ENCODE results near the gene BCOR. TPM values are rescaled to one million over a fixed set of nuclear protein-coding genes. Genes with fewer than 3 reads are reported as not detected.

Gene BCOR
- total RNA-seq, 2 donors from 2014 or later, result 53.5 to 65.5 TPM

DNA sequence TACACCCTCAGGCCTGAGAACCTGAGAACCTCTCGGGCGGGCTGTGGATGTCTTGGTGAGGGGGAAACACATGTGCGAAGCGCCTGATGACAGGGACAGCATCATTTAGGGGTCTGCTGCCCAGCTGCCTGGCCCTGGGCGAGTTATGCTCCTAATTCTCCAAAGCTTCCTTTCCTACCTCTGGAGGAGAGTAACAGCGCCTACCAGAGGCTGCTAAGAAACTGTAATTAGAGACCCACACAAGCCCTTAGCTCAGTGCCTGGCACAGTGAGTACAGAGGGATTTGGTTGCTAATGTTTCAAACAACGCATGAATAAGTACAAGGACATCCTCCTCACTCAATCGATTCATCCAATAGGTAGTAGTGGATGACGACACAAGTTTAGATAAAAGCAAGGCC, 40.4 kb downstream of the BCOR start:
- no peaks in the 10 kb centered on the region for H3K27me3 Mint-ChIP-seq (ENCODE audit: low read depth)
- DNase-seq (no peak), ATAC-seq (replicated peaks in 1 of 2) (no peak)
- no peak overlapping the region for H3K27ac Mint-ChIP-seq
- peaks cover 17% of the 10 kb centered on the region for H3K4me1 Mint-ChIP-seq (ENCODE audit: low read depth)
- H3K9me3 Mint-ChIP-seq, result peaks cover 0 to 5% of the 10 kb centered on the region in 2 donors
- H3K4me3 Mint-ChIP-seq, result no peak overlapping the region
- peaks cover 22 to 33% of the 10 kb centered on the region in 2 donors for H3K36me3 Mint-ChIP-seq (ENCODE audit: insufficient read depth in 2 of 2)

GRCh38 chrX:40056420-40056819, 41.3 kb downstream of the BCOR start:
- Mint-ChIP-seq H3K27me3 (ENCODE audit: low read depth) (no peaks in the 10 kb centered on the region), H3K27ac (no peak overlapping the region), H3K4me3 (no peak overlapping the region), H3K9me3 (peaks cover 0 to 5% of the 10 kb centered on the region in 2 donors), H3K36me3 (ENCODE audit: insufficient read depth in 2 of 2) (peaks cover 24 to 43% of the 10 kb centered on the region in 2 donors), H3K4me1 (ENCODE audit: low read depth) (peaks cover 12% of the 10 kb centered on the region)
- no peak for DNase-seq
- ATAC-seq (replicated peaks in 1 of 2), result peak in 1 of 2 donors; percentile 50

DNA sequence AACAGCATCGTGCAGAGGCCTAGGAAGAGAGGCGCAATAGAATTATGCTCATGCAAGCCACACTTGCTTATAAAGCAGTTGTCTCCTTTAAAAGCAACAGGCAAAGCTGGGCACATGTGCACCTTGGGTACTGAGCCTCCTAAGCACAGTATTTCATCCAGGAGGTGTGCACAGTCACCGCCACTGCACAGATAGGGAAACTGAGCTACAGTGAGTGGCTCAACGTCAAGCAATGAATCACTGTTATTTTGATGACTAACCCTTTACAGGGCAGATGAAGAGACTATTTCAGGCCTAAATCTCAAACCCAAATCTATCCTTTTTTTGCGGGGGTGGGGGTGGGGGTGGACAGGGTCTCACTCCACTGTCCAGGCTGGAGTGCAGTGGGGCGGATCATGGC, 42.3 kb downstream of the BCOR start:
- no peak for ATAC-seq (replicated peaks in 1 of 2)
- DNase-seq, result no peak
- H3K4me3 Mint-ChIP-seq, result no peak overlapping the region
- H3K27me3 Mint-ChIP-seq (ENCODE audit: low read depth), result no peaks in the 10 kb centered on the region
- peaks cover 0 to 8% of the 10 kb centered on the region in 2 donors for H3K9me3 Mint-ChIP-seq
- H3K27ac Mint-ChIP-seq, result no peak overlapping the region
- H3K36me3 Mint-ChIP-seq (ENCODE audit: insufficient read depth in 2 of 2), result peaks cover 29 to 52% of the 10 kb centered on the region in 2 donors
- peaks cover 12% of the 10 kb centered on the region for H3K4me1 Mint-ChIP-seq (ENCODE audit: low read depth)

GRCh38 chrX:40054793-40055192, 43.0 kb downstream of the BCOR start:
- Mint-ChIP-seq H3K27me3 (ENCODE audit: low read depth) (no peaks in the 10 kb centered on the region), H3K27ac (no peak overlapping the region), H3K9me3 (peaks cover 0 to 9% of the 10 kb centered on the region in 2 donors), H3K4me3 (no peak overlapping the region), H3K36me3 (ENCODE audit: insufficient read depth in 2 of 2) (peaks cover 31 to 59% of the 10 kb centered on the region in 2 donors), H3K4me1 (ENCODE audit: low read depth) (peaks cover 12% of the 10 kb centered on the region)
- DNase-seq (no peak), ATAC-seq (replicated peaks in 1 of 2) (no peak)

DNA sequence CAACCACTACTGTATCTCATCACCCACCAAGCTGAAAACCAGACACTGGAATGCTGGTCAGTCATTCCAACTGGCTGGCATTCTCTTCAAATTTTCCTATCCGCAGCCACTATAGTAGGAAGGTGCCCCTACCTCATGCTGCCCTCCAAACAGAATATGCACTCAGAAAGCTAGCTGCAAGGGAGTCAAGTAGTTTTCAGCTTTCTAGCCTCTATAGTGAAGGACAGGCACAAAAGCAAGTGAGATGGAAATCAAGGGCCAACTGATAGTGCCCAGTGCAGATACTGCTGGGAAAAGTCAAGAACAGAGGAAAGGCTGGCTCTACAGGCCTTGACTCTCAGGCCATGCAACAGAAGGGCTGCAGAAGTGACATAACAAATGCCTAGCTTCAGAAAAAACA, 47.2 kb downstream of the BCOR start:
- H3K27ac Mint-ChIP-seq, result no peak overlapping the region
- no peak overlapping the region for H3K4me3 Mint-ChIP-seq
- H3K36me3 Mint-ChIP-seq (ENCODE audit: insufficient read depth in 2 of 2), result peaks cover 37 to 66% of the 10 kb centered on the region in 2 donors
- H3K27me3 Mint-ChIP-seq (ENCODE audit: low read depth), result no peaks in the 10 kb centered on the region
- H3K9me3 Mint-ChIP-seq, result peaks cover 3 to 13% of the 10 kb centered on the region in 2 donors
- H3K4me1 Mint-ChIP-seq (ENCODE audit: low read depth), result peaks cover 3% of the 10 kb centered on the region
- ATAC-seq (replicated peaks in 1 of 2) (no peak), DNase-seq (no peak)

DNA sequence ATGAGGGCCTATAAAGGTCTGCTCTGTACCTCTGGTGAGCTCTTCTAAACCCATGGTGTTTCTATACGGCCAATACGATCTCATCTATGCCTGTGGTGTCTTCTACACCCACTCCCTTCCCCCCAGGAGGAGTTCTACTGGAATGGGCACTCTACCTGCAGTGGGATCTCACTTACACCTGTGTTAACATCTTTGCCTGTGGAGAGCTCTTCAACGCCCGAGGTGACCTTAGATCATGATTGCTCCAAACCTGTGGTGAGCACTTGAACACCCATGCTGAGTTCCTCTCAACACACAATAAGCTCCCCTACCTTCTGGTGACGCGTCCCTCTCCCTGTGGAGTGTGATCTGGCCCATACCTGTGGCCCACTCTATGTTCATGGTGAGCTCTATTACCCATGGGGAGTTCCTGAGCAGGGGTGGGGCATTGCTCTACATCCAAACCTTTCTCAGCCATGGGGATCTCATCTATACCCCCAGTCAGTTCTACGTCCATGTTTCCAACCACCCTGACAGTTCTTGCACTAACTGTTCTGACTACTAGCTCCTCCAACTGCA, 48.6 kb downstream of the BCOR start:
- Mint-ChIP-seq H3K27me3 (ENCODE audit: low read depth) (no peaks in the 10 kb centered on the region), H3K27ac (peak overlapping the region; percentile 54), H3K4me3 (no peak overlapping the region), H3K36me3 (ENCODE audit: insufficient read depth in 2 of 2) (peaks cover 34 to 54% of the 10 kb centered on the region in 2 donors), H3K9me3 (peaks cover 4 to 13% of the 10 kb centered on the region in 2 donors), H3K4me1 (ENCODE audit: low read depth) (no peaks in the 10 kb centered on the region)
- no peak for DNase-seq
- no peak for ATAC-seq (replicated peaks in 1 of 2)

GRCh38 chrX:40047485-40047884, 50.3 kb downstream of the BCOR start:
- peaks cover 22 to 39% of the 10 kb centered on the region in 2 donors for H3K36me3 Mint-ChIP-seq (ENCODE audit: insufficient read depth in 2 of 2)
- H3K4me1 Mint-ChIP-seq (ENCODE audit: low read depth), result no peaks in the 10 kb centered on the region
- DNase-seq (no peak), ATAC-seq (replicated peaks in 1 of 2) (no peak)
- no peaks in the 10 kb centered on the region for H3K27me3 Mint-ChIP-seq (ENCODE audit: low read depth)
- H3K9me3 Mint-ChIP-seq, result peaks cover 4 to 9% of the 10 kb centered on the region in 2 donors
- no peak overlapping the region for H3K4me3 Mint-ChIP-seq
- H3K27ac Mint-ChIP-seq, result no peak overlapping the region

- no peak for DNase-seq
- peaks cover 12% of the 10 kb centered on the region for H3K27me3 Mint-ChIP-seq (ENCODE audit: low read depth)
- no peak overlapping the region for H3K4me3 Mint-ChIP-seq
- peaks cover 20% of the 10 kb centered on the region for H3K4me1 Mint-ChIP-seq (ENCODE audit: low read depth)
- peaks cover 0 to 2% of the 10 kb centered on the region in 2 donors for H3K9me3 Mint-ChIP-seq
- peaks cover 2 to 6% of the 10 kb centered on the region in 2 donors for H3K36me3 Mint-ChIP-seq (ENCODE audit: insufficient read depth in 2 of 2)
- H3K27ac Mint-ChIP-seq, result no peak overlapping the region
- peak in 1 of 2 donors; percentile 33 for ATAC-seq (replicated peaks in 1 of 2)
Observed at GRCh38 chrX:40043895-40044294, 53.9 kb downstream of the BCOR start.

GRCh38 chrX:40041915-40042314, 55.8 kb downstream of the BCOR start:
- DNase-seq, result no peak
- Mint-ChIP-seq H3K27ac (no peak overlapping the region), H3K27me3 (ENCODE audit: low read depth) (peaks cover 12% of the 10 kb centered on the region), H3K36me3 (ENCODE audit: insufficient read depth in 2 of 2) (peaks cover 0 to 2% of the 10 kb centered on the region in 2 donors), H3K4me3 (no peak overlapping the region), H3K4me1 (ENCODE audit: low read depth) (peaks cover 20% of the 10 kb centered on the region), H3K9me3 (peaks cover 0 to 6% of the 10 kb centered on the region in 2 donors)
- ATAC-seq (replicated peaks in 1 of 2), result peak in 1 of 2 donors; percentile 49

GRCh38 chrX:40040686-40041461, 56.9 kb downstream of the BCOR start:
- no peak overlapping the region for H3K27ac Mint-ChIP-seq
- peaks cover 0 to 6% of the 10 kb centered on the region in 2 donors for H3K9me3 Mint-ChIP-seq
- H3K4me1 Mint-ChIP-seq (ENCODE audit: low read depth), result peaks cover 20% of the 10 kb centered on the region
- ATAC-seq (replicated peaks in 1 of 2) (peak in 1 of 2 donors; percentile 26), DNase-seq (no peak)
- H3K4me3 Mint-ChIP-seq, result peak overlapping the region in 1 of 2 donors; percentile 25
- peaks cover 0 to 2% of the 10 kb centered on the region in 2 donors for H3K36me3 Mint-ChIP-seq (ENCODE audit: insufficient read depth in 2 of 2)
- peaks cover 12% of the 10 kb centered on the region for H3K27me3 Mint-ChIP-seq (ENCODE audit: low read depth)

GRCh38 chrX:40039887-40040286, 57.9 kb downstream of the BCOR start:
- peaks cover 0 to 2% of the 10 kb centered on the region in 2 donors for H3K36me3 Mint-ChIP-seq (ENCODE audit: insufficient read depth in 2 of 2)
- H3K27me3 Mint-ChIP-seq (ENCODE audit: low read depth), result peaks cover 12% of the 10 kb centered on the region
- peaks cover 0 to 6% of the 10 kb centered on the region in 2 donors for H3K9me3 Mint-ChIP-seq
- peaks cover 20% of the 10 kb centered on the region for H3K4me1 Mint-ChIP-seq (ENCODE audit: low read depth)
- DNase-seq, result no peak
- no peak overlapping the region for H3K27ac Mint-ChIP-seq
- H3K4me3 Mint-ChIP-seq, result no peak overlapping the region
- ATAC-seq (replicated peaks in 1 of 2), result no peak

DNA sequence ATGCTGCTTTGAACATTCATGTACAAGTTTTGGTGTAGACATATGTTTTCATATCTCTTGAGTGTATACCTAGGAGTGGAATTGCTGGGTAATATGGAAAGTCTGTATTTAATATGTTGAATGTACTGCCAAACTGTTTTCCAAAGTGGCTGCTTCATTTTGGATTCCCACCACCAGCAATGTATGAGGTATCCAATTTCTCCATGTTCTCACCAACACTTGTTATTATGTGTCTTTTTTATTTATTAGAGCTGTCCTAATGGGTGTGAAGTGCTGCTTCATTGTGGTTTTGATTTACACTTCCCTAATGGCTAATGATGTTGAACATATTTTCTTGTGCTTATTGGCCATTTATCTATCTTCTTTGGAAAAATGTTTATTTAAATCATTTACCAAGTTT, 60.4 kb downstream of the BCOR start:
- no peak for ATAC-seq (replicated peaks in 1 of 2)

DNA sequence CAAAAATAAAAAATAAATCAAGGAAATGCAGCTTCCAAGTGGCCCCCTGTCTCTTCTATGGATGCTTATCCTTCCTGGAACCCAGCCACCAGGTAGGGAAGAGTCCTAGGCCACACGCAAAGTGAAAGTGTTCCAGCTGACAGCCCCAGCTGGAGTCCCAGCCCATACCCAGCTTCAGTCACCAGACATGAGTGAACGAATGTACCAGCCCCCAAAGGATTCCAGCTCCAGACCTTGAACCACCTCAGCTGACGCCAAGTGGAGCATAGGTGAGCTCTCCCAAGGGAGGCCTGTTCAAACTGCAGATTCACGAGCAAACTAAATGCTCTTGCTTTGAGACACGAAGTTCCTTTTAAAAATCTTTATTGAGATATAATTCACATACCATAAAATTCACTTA, 62.0 kb downstream of the BCOR start:
- DNase-seq, result no peak
- peaks cover 0 to 2% of the 10 kb centered on the region in 2 donors for H3K36me3 Mint-ChIP-seq (ENCODE audit: insufficient read depth in 2 of 2)
- no peak overlapping the region for H3K4me3 Mint-ChIP-seq
- peaks cover 4% of the 10 kb centered on the region for H3K4me1 Mint-ChIP-seq (ENCODE audit: low read depth)
- no peak overlapping the region for H3K27ac Mint-ChIP-seq
- ATAC-seq (replicated peaks in 1 of 2), result no peak
- peaks cover 10% of the 10 kb centered on the region for H3K27me3 Mint-ChIP-seq (ENCODE audit: low read depth)
- H3K9me3 Mint-ChIP-seq, result peaks cover 0 to 5% of the 10 kb centered on the region in 2 donors

More for the DNA sequence above, 60.4 kb downstream of the BCOR start:
- H3K4me3 Mint-ChIP-seq, result no peak overlapping the region
- H3K27ac Mint-ChIP-seq, result no peak overlapping the region
- H3K9me3 Mint-ChIP-seq, result peaks cover 0 to 5% of the 10 kb centered on the region in 2 donors
- no peak for DNase-seq
- H3K27me3 Mint-ChIP-seq (ENCODE audit: low read depth), result peaks cover 16% of the 10 kb centered on the region
- peaks cover 20% of the 10 kb centered on the region for H3K4me1 Mint-ChIP-seq (ENCODE audit: low read depth)
- peaks cover 0 to 2% of the 10 kb centered on the region in 2 donors for H3K36me3 Mint-ChIP-seq (ENCODE audit: insufficient read depth in 2 of 2)
